ENCODE data around the gene LRRC45.

DNA sequence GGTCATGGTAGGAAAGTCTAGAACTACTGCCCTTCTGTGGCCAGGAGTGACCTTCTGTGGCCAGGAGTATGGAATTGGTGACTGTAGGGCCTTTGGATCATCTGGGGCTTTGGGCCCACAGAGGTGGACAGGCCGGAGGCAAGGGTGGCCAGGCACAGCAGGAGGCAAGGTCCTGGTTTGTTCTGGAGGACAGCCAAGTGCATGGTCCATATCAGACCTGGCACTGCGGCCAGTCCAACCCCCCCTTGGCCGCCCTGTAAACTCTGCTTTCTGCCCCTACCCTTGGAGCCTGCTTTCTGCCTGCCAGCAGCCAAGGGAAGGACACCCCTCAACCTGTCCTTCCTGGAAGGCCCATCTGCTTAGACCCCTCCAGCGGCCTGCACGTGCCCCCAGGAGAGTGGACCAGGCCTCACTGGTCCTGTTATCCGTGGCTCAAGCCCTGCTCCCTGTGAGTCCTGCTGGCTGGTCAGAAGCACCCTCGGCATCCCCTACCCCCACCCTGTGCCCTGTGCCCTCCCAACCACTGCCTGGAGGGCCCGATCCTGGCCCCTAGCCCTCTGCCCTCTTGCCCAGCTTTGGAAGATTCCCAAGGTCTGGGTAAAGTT, 16.7 kb downstream of the LRRC45 start:
- TF ChIP-seq, protein P1, sequence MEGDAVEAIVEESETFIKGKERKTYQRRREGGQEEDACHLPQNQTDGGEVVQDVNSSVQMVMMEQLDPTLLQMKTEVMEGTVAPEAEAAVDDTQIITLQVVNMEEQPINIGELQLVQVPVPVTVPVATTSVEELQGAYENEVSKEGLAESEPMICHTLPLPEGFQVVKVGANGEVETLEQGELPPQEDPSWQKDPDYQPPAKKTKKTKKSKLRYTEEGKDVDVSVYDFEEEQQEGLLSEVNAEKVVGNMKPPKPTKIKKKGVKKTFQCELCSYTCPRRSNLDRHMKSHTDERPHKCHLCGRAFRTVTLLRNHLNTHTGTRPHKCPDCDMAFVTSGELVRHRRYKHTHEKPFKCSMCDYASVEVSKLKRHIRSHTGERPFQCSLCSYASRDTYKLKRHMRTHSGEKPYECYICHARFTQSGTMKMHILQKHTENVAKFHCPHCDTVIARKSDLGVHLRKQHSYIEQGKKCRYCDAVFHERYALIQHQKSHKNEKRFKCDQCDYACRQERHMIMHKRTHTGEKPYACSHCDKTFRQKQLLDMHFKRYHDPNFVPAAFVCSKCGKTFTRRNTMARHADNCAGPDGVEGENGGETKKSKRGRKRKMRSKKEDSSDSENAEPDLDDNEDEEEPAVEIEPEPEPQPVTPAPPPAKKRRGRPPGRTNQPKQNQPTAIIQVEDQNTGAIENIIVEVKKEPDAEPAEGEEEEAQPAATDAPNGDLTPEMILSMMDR (conservative IDR thresholded peaks at IDR 0.05 in 1 of 2, IDR thresholded peaks at IDR 0.05 in 1 of 2; ENCODE audit: extremely low read depth in 1 of 2, insufficient read depth in 1 of 2, low read depth in 1 of 2, low read length in 2 of 2) = no peak
- TF ChIP-seq EZH2 (IDR thresholded peaks at IDR 0.05; ENCODE audit: borderline replicate concordance, low read length) = no peak
